ENCODE measurements around the gene PUM2.

Gene PUM2

GRCh38 chr2:20348542-20348941, 2.1 kb downstream of the PUM2 start:
- Histone ChIP-seq H3K4me3 (ENCODE audit: low read depth, low read length) (no peak overlapping the region), H3K36me3 (replicated peaks) (no peaks in the 10 kb centered on the region), H3K27ac (no peak overlapping the region), H3K27me3 (replicated peaks) (no peaks in the 10 kb centered on the region)
- DNase-seq = no peak
- TF ChIP-seq CTCF (IDR thresholded peaks at IDR 0.05; ENCODE audit: low read depth, low read length, missing control alignments) = no peak
- in situ Hi-C loops (cut with HindIII; ENCODE audit: low pct_ligation_motif_present, low sequenced_read_pairs) = no loop called here

GRCh38 chr2:20346565-20347381, 3.9 kb downstream of the PUM2 start:
- no peak for DNase-seq
- Histone ChIP-seq H3K36me3 (replicated peaks) (no peaks in the 10 kb centered on the region), H3K27ac (no peak overlapping the region), H3K27me3 (replicated peaks) (no peaks in the 10 kb centered on the region), H3K4me3 (ENCODE audit: low read depth, low read length) (no peak overlapping the region)
- in situ Hi-C loops (cut with HindIII; ENCODE audit: low pct_ligation_motif_present, low sequenced_read_pairs) = no loop called here
- TF ChIP-seq CTCF (IDR thresholded peaks at IDR 0.05; ENCODE audit: low read depth, low read length, missing control alignments) = no peak

DNA sequence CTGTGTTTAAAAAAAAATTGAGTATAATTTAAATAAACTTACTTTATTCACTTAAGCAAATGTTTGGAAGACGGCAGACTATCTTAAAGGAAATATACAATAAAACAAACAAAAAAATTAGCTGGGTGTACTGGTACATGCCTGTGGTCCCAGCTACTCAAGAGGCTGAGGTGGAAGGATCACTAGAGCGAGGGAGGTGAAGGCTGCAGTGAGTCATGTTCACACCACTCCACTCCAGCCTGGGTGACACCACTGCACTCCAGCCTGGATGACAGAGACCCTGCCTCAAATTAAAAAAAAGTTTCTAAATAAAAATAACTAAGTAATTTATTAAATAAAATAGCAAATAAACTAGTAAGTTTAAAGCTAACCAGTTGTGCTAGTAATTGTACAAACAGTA, 7.5 kb downstream of the PUM2 start:
- no peak overlapping the region for H3K4me3 ChIP-seq (ENCODE audit: low read depth, low read length)
- in situ Hi-C loops (cut with HindIII; ENCODE audit: low pct_ligation_motif_present, low sequenced_read_pairs) = no loop called here
- H3K27me3 ChIP-seq (replicated peaks) = no peaks in the 10 kb centered on the region
- H3K27ac ChIP-seq = no peak overlapping the region
- no peaks in the 10 kb centered on the region for H3K36me3 ChIP-seq (replicated peaks)
- TF ChIP-seq CTCF (IDR thresholded peaks at IDR 0.05; ENCODE audit: low read depth, low read length, missing control alignments) = no peak
- peak; percentile 24 for DNase-seq

GRCh38 chr2:20339012-20339411, 11.6 kb downstream of the PUM2 start:
- Histone ChIP-seq H3K27me3 (replicated peaks) (no peaks in the 10 kb centered on the region), H3K27ac (no peak overlapping the region), H3K4me3 (ENCODE audit: low read depth, low read length) (no peak overlapping the region), H3K36me3 (replicated peaks) (no peaks in the 10 kb centered on the region)
- no peak for TF ChIP-seq CTCF (IDR thresholded peaks at IDR 0.05; ENCODE audit: low read depth, low read length, missing control alignments)
- in situ Hi-C loops (cut with HindIII; ENCODE audit: low pct_ligation_motif_present, low sequenced_read_pairs) = no loop called here
- no peak for DNase-seq

GRCh38 chr2:20334605-20335203, 15.9 kb downstream of the PUM2 start:
- H3K27me3 ChIP-seq (replicated peaks) = no peaks in the 10 kb centered on the region
- in situ Hi-C loops (cut with HindIII; ENCODE audit: low pct_ligation_motif_present, low sequenced_read_pairs) = no loop called here
- H3K4me3 ChIP-seq (ENCODE audit: low read depth, low read length) = no peak overlapping the region
- H3K36me3 ChIP-seq (replicated peaks) = no peaks in the 10 kb centered on the region
- no peak for TF ChIP-seq CTCF (IDR thresholded peaks at IDR 0.05; ENCODE audit: low read depth, low read length, missing control alignments)
- DNase-seq = no peak
- H3K27ac ChIP-seq = no peak overlapping the region
